GM19395 (cell line): ENCODE measurements around the gene TTLL11.
"Not testable (repeated sequence)": the region's sequence is repeated elsewhere in the genome, so short reads cannot be mapped to it uniquely, and the experiment has no call there.

ENCODE experiments used
- ATAC-seq: cut with Tn5 transposase; IDR thresholded peaks from one replicate; pipeline ENCODE4 v1.9.1; 2021; ENCODE audit warnings: mild to moderate bottlenecking, moderate library complexity; ENCODE audit not compliant: unreplicated experiment

TTLL11 gene

DNA sequence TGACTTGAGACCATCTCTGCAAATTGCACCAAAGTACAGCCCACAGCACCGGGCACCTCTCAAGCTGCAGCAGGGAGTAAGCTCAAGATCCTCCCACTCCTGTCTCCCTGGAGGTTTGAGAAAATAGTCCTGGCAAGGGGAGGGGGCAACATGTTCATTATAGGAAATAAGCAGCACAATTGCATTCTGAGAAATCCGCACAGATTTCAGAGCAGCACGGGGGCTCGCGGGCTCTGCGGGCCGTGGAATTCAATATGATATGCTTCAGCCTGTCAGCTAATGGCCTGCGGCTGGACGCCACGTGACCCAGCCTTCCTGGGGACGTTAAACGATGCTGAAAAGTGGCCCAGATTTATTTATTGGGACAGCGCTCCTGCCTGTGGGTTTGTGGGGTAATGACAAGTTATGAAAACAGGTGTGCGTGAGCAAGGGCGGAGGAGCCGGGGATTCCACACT lies 285.3 kb downstream of the TTLL11 start:
- ATAC-seq: no peak

DNA sequence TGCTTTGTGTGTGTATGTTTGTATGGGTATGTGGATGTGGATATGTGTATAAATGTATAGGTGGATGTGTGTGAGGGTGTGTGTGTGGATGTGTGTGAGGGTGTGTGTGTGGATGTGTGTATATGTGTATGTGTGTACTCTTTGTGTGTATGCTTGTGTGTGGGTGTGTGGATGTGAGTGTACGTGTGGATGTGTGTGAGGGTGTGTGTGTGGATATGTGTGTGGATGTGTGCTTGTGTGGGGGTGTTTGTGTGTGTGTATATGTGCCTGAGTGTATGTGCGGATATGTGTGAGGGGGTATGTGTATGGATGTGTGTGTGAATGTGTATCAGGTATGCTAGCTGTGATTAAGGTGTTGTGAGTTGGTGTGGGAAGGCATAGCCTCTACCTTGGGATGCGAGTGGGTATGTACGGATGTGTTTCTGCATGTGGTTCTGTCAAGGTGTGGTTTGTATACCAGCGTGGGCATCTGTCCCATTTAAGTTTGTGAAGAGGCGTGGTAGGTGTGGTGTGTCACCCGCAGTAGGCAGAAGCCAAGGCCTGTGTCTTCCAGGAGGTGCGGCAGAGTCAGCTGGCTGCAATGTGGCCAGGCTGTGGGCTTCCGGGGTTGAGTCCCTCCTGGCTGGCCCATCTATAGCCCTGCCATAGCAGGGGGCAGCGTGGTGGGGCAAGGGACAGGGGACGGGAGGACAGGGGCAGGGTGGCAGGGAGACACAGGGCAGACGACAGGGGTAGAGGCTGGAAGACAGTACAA lies 285.9 kb downstream of the TTLL11 start:
- no peak for ATAC-seq

DNA sequence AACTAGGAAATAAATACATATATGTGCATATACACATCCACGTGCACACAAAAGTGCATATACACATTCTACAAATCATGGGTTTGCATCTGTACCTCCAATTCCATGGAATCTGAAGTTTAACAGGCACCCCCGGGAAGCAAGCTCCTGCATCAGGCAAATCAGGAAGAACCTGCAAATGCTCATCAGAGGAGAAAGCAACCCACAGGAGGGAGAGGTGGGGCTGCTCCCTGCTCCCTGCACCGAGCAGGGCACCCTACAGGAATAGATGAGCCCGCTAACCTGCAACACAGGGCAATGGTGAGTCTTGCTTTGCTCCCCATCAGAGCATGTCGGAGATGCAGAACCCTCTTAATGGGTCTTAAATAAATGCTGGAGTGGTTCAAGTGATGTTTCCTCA lies 290.4 kb downstream of the TTLL11 start:
- no peak for ATAC-seq

DNA sequence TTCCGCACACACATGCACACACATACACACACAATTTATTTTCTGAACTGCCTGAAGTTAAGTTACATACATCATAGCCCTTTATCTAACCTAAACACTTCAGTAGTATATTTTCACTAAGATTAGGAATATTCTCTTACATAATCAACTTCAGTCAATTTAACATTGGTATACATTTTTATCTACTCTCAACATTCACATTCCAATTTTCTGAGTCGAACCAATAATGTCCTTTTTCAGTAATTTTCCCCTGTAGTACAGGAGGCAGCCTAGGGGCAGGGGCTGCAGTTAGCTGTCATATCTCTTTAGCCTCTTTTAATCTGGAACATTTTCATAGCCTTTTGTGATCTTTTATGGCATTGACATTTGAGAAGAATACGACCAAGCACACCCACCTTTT lies 291.5 kb downstream of the TTLL11 start:
- ATAC-seq: no peak

DNA sequence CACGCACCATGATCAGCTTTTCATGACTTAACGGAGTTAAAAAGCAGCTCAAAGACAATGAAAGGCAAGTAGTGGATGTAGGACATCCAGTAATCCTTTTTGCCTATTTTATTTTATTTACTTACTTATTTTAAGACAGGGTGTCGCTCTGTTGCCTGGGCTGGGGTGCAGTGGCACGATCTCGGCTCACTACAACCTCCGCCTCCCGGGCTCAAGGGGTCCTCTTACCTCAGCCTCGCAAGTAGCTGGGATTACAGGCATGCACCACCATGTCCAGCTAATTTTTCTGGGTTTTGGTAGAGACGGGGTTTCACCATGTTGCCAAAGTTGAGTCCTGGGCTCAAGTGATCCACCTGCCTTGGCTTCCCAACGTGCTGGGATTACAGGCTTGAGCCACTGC lies 292.7 kb downstream of the TTLL11 start:
- ATAC-seq: no peak

DNA sequence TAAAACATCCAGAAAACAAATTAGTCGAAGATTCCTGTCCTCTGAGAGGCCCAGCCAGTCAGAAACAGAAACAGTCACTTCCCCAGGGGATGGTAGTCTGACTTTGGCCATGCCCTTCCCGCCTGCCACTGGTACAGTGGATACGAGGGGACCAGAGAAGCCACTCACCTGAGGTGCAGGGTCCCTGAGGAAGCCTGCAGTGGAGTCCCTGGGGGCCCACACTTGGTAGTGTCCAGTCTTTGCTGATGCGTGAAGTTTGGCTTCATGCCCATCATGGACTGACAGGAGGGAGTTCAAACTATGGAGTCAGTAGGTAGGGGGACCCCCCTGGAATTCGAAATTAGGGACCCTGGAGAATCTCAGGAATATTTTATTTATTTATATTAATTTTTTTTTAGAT lies 294.2 kb downstream of the TTLL11 start:
- ATAC-seq: no peak

DNA sequence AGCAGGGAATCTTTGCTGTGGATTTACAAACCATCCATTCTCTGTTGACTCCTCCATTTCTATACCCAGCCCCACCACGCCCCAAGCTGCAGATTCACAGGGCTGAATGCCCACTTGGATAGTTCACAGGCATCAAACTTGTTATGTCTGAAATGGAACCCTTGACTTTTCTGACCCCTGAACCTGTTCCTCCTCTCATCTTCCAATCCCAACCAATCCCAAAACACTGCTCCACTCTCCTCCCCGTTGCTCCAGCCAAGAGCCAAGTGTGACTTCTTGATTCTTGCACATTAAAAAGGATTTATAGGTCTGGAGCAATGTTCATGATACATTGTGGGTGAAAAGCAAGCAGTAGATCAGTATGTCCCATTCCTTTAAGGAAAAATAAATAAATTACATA lies 296.0 kb downstream of the TTLL11 start:
- no peak for ATAC-seq

DNA sequence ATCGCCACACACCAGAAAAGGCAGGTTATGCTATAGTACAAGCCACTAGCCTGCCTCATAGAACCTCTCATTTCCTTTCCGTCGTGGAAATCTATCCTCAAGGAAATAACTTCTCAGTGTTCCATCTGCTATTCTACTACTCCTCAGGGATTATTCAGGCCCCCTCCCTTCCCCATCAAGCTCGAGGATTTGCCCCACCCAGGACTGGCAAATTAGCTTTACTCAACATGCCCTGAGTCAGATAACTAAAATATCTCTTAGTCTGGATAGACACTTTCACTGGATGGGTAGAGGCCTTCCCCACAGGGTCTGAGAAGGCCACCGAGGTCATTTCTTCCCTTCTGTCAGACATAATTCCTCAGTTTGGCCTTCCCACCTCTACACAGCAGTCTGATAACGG lies 298.8 kb downstream of the TTLL11 start:
- ATAC-seq: not testable (repeated sequence)

DNA sequence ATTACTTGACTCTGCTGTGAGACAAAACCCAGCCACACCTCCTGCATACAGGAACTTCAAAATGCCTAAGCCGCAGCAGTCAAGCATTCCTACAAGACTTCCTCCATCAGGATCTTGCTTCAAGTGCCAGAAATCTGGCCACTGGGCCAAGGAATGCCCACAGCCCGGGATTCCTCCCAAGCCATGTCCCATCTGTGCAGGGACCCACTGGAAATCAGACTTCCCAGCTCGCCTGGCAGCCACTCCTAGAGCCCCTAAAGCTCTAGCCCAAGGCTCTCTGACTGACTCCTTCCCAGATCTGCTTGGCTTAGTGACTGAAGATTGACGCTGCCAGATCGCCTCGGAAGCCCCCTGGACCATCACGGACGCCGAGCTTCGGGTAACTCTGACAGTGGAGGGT lies 300.6 kb downstream of the TTLL11 start:
- not testable (repeated sequence) for ATAC-seq

DNA sequence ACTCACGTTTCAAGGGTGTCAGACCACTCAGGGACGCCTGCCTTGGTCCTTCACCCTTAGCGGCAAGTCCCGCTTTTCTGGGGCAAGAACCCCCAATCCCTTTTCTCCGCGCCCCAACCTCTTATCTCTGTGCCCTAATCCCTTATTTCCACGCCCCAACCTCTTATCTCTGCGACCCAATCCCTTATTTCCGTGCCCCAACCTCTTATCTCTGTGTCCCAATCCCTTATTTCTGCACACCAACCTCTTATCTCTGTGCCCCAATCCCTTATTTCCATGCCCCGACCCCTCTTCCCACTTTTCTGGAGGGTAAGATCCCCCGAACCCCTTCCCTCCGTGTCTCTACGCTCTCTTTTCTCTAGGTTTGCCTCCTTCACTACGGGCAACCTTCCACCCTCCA lies 302.3 kb downstream of the TTLL11 start:
- no peak for ATAC-seq

DNA sequence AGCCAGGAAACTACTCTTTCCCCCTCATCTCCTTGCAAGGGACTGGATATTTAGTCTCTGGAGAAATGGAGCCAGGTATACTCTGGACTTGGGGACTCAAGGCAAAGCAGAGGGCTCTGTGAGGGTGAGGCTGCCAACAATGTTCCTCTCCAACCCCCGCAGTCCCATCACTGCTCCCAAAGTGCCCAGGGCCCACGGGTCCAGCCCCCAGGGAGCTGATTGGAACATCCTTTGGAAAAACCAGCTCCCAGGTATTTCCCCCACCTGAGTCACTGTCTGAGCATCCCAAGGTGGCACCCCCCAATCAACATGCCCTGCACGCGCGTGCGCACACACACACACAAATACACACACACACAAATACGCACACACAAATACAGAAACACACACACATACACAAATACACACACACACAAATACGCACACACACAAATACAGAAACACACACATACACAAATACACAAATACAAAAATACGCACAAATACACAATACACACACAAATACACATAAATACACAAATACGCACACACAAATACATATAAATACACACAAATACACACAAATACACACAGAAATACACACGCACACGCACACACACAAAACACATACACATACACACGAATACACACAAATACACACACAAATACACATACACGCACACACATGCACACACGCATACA lies 304.3 kb downstream of the TTLL11 start:
- no peak for ATAC-seq

DNA sequence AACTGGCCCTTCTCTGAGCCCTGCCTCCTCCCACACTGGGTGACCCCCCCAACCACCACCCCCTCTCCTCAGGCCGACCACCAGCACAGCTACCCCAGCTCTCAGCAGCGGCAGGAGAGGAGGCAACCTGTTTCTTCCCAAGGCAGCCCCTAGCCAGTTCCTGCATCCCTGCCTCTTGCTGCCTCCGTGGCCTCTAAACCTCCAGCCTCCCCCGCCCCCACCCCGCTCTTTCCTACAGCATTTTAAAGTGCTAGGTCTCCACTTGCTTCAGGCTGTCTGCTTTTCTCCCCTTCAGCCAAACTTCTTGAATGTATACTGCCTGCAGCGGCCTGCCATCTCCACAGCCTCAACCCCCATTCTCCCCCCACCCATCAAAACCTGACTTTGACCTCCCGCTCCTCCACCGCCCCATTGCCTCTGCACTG lies 306.1 kb downstream of the TTLL11 start:
- no peak for ATAC-seq

DNA sequence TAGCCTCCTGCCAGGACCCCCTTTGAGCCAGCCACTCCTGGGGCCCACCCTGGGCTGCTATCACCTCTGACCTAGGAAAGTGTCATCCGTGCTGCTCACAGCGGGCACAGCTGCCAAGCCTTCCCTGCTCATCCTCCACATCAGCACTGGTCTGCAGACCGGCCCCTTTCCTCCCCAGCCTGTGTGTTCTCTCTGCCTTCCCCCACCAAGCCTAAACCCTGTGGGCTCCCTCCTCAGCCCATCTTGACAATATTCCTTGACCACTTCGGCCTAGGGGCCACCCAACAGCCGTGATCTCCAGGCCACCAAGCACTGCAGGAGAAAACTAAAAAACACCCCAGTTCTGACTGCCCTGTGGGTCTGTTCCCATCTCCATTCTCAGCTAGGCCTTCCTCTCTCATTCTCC lies 306.6 kb downstream of the TTLL11 start:
- ATAC-seq: no peak

DNA sequence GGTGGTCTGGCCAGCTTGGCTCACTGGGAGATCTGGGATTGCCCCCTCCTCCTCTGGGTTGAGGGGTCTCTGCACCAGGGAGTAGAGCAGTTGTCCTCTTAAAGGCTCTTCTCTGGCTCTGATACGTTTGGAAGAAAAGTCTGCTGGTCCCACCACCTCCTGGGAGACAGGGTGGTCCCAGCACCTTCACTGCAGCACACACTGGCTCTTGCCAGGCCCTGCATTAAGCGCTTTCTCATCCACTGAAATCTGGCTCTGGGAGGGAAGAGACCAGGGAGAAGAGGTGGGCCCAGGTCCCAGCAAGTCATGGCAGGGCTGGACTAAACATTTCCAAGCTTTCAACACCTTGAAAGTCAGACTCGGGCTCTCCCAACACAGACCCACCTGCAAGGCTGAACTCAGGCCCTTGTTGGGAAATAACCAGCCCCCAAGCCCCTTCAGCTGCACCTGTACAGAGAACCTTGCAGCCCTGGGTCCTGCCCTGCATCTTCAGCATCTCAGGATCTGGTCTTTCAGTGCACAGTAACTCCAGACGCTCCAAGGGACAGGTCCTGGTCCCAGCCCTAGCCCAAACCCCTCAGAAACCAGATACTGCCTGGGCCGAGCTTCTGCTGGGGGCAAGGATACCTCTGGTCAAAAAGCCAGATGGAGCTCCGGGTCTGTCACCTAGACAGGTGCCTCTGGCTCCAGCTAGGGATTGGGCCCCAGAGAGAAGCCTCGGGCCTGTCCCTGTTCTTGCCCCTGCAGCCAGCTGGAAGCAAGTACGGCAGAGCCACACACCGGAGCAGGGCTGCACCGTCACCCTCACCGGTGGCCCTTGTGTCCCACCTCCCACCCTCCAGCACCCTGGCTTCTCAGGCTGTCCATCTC lies 307.2 kb downstream of the TTLL11 start:
- no peak for ATAC-seq

DNA sequence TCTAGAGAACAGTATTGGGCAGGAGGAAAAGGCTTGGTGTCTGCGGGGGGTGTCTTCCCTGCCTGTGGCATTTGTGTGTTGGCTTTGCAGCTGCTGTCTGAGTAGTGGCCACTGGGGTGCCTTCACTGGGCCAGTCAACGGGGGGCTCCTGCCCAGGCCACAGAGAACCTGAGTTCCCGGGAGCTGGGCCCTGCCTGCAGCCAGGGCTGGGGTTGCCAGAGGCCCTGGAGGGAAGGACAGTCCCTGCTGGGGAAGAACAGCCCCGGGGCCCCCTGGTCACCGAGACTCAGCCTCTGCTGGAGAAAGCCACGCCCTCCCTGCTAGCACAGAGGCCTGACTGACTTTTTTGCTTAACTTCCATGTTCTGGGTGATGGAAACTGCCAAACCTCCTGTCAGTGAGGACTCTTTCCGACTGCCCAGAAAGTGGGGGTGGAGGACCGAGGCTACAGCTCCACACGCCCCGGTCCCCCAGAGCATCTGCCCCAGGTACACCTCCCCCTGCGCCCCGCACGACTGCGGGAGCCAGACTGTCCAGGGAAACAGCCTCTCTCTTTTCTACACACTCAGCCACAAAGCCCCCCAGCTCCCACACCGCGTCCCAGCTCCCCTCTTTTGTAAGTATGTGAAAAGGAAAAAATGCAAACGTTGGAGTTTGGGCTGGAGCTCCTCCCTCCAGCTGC lies 308.2 kb downstream of the TTLL11 start:
- ATAC-seq: no peak

DNA sequence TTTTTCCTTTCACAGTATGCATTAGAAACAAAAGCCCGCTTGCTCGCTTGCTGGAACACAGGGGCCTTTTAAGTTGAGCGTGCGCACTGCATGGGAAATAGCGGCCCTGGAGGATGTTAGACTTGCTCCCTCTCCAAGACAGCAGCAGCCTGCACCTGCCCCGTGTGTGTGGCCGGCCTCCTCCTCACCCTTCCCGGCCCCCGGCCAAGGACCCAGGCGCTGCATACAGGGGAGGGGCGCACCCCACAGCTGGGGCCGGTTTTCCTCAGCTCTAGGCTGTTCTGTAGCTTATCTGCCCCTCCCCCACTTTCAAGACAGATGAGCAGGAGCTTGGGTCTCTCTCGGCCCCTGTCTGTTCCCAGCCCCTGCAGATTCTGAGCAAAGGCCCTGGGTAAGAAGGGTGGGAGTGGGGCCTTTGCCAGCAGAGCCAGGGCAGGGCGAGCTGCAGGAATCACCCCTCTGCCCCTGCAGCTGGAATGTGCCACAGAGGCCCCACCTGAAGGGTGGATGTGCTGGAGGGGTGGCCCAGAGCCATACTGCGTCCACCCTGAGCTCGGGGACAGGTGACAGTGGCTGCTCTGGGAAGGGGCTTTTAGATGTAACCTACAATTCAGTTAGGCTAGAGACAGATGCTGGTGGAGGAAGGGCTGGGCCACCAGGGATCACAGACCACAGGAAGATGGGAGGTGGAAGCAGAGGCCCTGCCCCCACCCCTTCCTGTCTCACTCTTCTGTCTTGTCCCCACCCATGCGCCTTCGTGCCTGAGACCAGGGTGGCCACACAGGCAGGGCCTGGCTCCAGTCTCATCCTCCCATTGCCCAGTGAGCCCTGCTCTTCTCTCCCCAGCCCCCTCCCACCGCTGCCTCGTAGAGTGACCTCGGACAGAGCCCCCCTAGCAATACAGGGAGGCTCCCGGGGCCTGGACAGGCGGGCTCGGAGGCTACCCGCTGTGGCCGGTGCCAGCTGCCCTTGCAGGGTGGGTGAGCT lies 309.3 kb downstream of the TTLL11 start:
- ATAC-seq: no peak

DNA sequence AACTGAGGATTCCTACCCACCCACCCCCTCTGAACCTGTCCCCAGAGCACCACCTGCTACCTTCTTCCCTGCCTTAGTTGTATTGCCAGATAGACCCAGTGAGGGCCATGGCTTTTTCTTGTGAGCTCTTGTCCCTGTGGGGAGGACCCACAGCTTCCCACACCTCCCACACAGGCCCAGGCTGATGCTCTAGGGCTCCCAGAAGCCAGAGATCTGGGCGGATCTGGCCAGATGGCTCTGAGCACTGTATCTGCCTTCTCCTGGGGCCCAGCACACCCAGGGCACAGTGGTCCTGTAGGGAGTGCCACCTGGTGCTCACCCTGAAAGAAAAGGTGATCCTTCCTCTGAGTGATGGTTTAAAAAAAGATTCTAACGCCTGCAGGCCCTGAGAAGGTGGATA lies 310.0 kb downstream of the TTLL11 start:
- ATAC-seq: no peak

DNA sequence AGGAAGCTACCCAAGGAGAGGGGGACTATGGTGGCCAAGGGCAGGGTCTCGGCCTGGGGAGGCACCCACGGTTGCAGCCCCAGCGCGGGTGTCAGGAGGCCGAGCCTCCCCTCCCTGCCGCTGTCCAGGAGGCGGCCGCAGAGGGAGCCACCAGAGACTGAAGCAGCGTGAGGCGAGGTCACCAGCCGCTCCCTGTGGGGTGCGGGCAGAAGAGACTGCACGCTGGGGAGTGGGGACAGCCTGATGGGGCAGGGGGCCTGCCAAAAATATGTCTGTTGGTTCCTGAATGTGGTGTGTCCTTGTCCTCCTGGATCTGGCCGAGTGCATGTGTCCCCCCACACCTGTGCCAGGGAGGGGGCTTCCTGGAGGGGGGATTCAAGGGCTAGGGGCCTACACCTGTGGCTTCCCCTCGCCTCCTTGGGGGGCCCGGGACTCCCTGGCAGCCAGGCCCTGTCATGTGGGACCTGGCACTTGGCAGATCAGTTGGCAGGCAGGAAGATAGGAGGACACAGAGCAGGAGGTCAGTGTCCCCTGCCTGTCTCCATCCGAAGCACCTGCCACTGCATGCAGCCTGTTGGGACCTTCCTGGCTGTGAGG lies 310.5 kb downstream of the TTLL11 start:
- no peak for ATAC-seq

DNA sequence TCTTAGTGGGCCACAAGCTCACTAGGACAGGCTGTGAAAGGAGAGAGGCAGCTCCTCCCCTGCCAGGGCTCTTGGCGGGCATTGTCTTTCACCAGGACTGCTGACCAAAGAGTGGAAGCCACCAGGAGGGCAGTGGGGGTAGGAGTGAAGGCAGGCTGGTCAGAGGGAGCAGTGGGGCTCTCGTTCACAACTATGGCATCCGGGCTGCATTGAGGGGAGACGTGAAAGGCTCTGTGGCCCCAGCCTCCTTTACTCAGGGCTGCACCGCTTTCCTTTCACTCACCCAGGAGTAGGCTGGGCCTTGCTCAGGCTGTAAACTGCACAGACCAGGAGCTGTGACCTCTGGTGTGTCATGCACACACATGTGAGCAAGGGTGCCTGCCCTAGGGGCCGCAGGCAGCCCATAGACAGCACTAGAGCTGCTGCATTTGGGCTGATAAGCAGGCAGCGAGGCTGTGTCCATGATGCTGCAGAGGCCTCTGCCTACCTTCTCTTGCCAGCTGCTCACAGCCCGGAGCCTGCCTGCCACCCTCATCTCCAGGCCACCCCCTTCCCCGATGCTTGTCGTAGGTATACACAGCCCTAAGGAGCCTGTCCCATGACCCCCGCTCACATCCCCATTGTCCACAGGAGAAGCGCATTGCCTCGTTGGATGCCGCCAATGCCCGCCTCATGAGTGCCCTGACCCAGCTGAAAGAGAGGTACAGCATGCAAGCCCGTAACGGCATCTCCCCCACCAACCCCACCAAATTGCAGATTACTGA lies 311.2 kb downstream of the TTLL11 start:
- no peak for ATAC-seq
